Kidney (tissue), 22 donors: ENCODE data around the gene KRTAP19-1. TPM values are rescaled to one million over a fixed set of nuclear protein-coding genes. Genes with fewer than 3 reads are reported as not detected.
"Not testable (repeated sequence)": the region's sequence is repeated elsewhere in the genome, so short reads cannot be mapped to it uniquely, and the experiment has no call there.

Source experiments
- DNase-seq, 5 donors: peaks; one replicate each; pipeline ENCODE4 v3.0.0-alpha.2; 2013 to 2020
- FAIRE-seq: peaks from 2 replicates; lab custom pipeline; 2012; peaks lifted over from hg19 to GRCh38; lab: Jason Lieb, UNC
- H3K27ac ChIP-seq, 2 donors: one replicate each; pipeline ENCODE4 v1.7.0; 2013; ENCODE audit warnings: low read depth in 2 of 2, low read length in 2 of 2, inconsistent platforms in 1 of 2
- H3K27me3 ChIP-seq: one replicate; pipeline ENCODE4 v1.7.1; 2013; ENCODE audit warnings: low read length, inconsistent platforms; ENCODE audit not compliant: control insufficient read depth, insufficient read depth
- H3K36me3 ChIP-seq, 3 donors: one replicate each; pipeline versions ENCODE4 v1.7.0 to v1.7.1; 2013; ENCODE audit warnings: low read length in 3 of 3, control low read depth in 1 of 3, inconsistent platforms in 1 of 3; ENCODE audit not compliant: insufficient read depth in 3 of 3, control insufficient read depth in 2 of 3
- H3K4me1 ChIP-seq, 3 donors: one replicate each; pipeline versions ENCODE4 v1.7.0 to v1.7.1; 2013; ENCODE audit warnings: low read length in 3 of 3, inconsistent platforms in 1 of 3, low read depth in 1 of 3; ENCODE audit not compliant: control insufficient read depth in 2 of 3, insufficient read depth in 2 of 3
- H3K4me3 ChIP-seq, 3 donors: one replicate each; pipeline versions ENCODE4 v1.7.0 to v1.8.1; 2013; ENCODE audit warnings: low read length in 3 of 3, control low read depth in 1 of 3, inconsistent platforms in 1 of 3
- H3K9ac ChIP-seq, 3 donors: one replicate each; pipeline versions ENCODE4 v1.7.0 to v1.7.1; 2013; ENCODE audit warnings: low read length in 3 of 3, control low read depth in 1 of 3, inconsistent platforms in 1 of 3
- H3K9me3 ChIP-seq, 3 donors: one replicate each; pipeline versions ENCODE4 v1.7.0 to v1.7.1; 2013; ENCODE audit warnings: low read length in 3 of 3, control low read depth in 1 of 3, inconsistent platforms in 1 of 3; ENCODE audit not compliant: control insufficient read depth in 2 of 3, insufficient read depth in 1 of 3
- intact Hi-C: fragments of 100-400 bp; cut with DNase I; formaldehyde crosslinking; loops from one replicate; pipeline ENCODE4 v1.11.1; 2022
- long read RNA-seq, 10 donors: library from polyadenylated mRNA in 1 of 10; unstranded in 1 of 10; transcript quantifications; one replicate each; pipeline ENCODE4 v2.0.0 and lab custom pipeline, GENCODE V29; 2021 to 2026
- polyA plus RNA-seq: library from polyadenylated mRNA; stranded (reverse); fragments of 350-450 nt; fragmentation: Illumina TruSeq; extraction: RNeasy Lipid Tissue Mini Kit (QIAGEN cat#74804); gene quantifications from one replicate; pipeline ENCODE4 v1.2.3, GENCODE V29; 2014; ENCODE audit warnings: low read depth, low replicate concordance; ENCODE audit not compliant: insufficient read depth
- total RNA-seq: library from RNA; stranded (reverse); fragmentation: NEBNext Ultra II Directional; extraction: Animal tissue kit (Norgen Biotek cat#: 25700); gene quantifications from one replicate; pipeline ENCODE4 v1.2.1, GENCODE V29; 2021
- TF ChIP-seq, protein P1 (sequence below): IDR thresholded peaks from 3 replicates; pipeline ENCODE4 v1.5.1; 2012; ENCODE audit warnings: mild to moderate bottlenecking, moderate library complexity, borderline replicate concordance; ENCODE audit not compliant: insufficient read depth; ENCODE audit errors: extremely low read depth
- donor health status: control.
- donor health status: control.
- donor health status: control.
- donor health status: control.
- donor health status: control.
- donor health status: DM: yes; HTN: yes; CAD: no.
- donor health status: Normal renal cell carcinoma (clear cell type).

The KRTAP19-1 gene
- total RNA-seq (not detected), polyA plus RNA-seq (not detected)
- long read RNA-seq, donor 1 = 0 reads
- long read RNA-seq, donor 2 = 0 reads
- long read RNA-seq, donor 3 = 0 reads
- long read RNA-seq, donor 4 = 0 reads
- long read RNA-seq, donor 5 = 0 reads
- long read RNA-seq, donor 6 = 0 reads
- long read RNA-seq, donor 7 = 0 reads
- long read RNA-seq, donor 8 = 0 reads
- long read RNA-seq, donor 9 = 0 reads
- long read RNA-seq, donor 10 = 0 reads

DNA sequence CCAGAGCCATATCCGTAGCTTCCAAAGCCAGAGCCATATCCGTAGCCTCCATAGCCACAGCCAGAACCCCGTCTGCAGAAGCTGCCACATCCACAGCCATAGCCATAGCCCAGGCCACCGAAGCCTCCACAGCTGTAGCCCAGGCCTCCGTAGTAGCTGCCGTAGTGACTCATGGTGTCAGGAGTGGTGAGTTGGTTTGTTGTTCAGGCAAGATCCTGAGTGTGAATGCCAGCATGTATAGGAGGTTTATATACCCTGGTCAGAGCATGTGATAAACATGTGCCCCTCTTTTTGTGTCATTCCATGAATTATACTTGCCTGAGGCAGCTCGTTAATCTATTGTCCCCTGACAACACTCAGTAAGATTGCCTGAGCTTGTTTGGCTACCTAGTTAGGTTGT is at the start of gene KRTAP19-1:
KRTAP19-1 (minus strand) TSS at position 223 of the 400 bp plus-strand sequence; CDS start at position 173, 50 bp downstream.
- H3K9me3 ChIP-seq = no peaks in the 10 kb centered on the region
- no peak for FAIRE-seq
- H3K27ac ChIP-seq = no peak within 1 kb of the TSS
- H3K36me3 ChIP-seq = no peaks in the 10 kb centered on the region
- no peak within 1 kb of the TSS for H3K9ac ChIP-seq
- no peaks in the 10 kb centered on the region for H3K27me3 ChIP-seq
- H3K4me3 ChIP-seq = no peak within 1 kb of the TSS
- intact Hi-C loops = no loop called here
- DNase-seq = no peak
- TF ChIP-seq, protein P1, sequence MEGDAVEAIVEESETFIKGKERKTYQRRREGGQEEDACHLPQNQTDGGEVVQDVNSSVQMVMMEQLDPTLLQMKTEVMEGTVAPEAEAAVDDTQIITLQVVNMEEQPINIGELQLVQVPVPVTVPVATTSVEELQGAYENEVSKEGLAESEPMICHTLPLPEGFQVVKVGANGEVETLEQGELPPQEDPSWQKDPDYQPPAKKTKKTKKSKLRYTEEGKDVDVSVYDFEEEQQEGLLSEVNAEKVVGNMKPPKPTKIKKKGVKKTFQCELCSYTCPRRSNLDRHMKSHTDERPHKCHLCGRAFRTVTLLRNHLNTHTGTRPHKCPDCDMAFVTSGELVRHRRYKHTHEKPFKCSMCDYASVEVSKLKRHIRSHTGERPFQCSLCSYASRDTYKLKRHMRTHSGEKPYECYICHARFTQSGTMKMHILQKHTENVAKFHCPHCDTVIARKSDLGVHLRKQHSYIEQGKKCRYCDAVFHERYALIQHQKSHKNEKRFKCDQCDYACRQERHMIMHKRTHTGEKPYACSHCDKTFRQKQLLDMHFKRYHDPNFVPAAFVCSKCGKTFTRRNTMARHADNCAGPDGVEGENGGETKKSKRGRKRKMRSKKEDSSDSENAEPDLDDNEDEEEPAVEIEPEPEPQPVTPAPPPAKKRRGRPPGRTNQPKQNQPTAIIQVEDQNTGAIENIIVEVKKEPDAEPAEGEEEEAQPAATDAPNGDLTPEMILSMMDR = no peak
- no peaks in the 10 kb centered on the region for H3K4me1 ChIP-seq

DNA sequence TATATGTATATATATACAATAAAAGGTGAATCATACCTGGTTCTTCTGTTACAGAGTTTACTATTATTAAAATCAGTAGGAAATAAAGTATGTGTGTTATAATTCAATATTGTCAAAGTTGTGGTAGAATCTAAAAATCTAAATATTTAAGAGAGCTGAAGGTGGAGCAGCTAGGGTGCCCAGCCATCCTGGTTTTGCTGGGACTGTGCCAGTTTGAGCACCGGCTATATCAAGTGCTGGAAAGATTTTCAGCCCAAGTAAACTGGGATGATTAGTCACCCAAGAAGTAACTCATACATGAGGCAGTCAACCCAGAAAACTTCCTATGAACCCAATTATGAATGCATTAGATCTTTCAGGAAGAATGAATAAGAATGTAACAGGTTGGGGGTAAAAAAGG is 38.7 kb upstream of the KRTAP19-1 start:
- Histone ChIP-seq H3K36me3 (no peaks in the 10 kb centered on the region), H3K4me3 (no peak overlapping the region), H3K9me3 (no peaks in the 10 kb centered on the region), H3K27me3 (no peaks in the 10 kb centered on the region), H3K9ac (no peak overlapping the region), H3K4me1 (no peaks in the 10 kb centered on the region), H3K27ac (no peak overlapping the region)
- intact Hi-C loops = no loop called here
- TF ChIP-seq, protein P1 = no peak
- FAIRE-seq (no peak), DNase-seq (peak in 2 of 5 donors; percentile 1 to 4)

DNA sequence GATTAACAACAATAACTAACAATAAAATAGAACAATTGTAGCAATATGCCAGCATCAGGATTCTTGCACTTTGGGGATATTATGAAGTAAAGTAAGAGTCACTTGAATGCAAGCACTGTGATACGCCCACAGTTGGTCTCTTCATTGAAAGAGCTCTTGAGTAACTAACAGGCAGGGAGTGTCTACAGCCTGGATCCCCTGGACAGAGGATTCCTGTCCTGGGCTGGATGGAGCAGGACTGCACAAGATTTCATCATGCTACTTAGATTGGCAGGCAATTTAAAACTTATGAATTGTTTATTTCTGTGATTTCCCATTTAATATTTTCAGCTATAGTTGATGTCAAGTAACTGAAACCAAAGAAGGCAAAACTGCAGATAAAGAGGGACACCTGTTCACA is 35.5 kb upstream of the KRTAP19-1 start:
- Histone ChIP-seq H3K27ac (no peak overlapping the region), H3K27me3 (no peaks in the 10 kb centered on the region), H3K36me3 (no peaks in the 10 kb centered on the region), H3K9ac (no peak overlapping the region), H3K4me1 (no peaks in the 10 kb centered on the region), H3K4me3 (no peak overlapping the region), H3K9me3 (no peaks in the 10 kb centered on the region)
- intact Hi-C loops = no loop called here
- no peak for FAIRE-seq
- no peak for DNase-seq
- TF ChIP-seq, protein P1 = no peak

DNA sequence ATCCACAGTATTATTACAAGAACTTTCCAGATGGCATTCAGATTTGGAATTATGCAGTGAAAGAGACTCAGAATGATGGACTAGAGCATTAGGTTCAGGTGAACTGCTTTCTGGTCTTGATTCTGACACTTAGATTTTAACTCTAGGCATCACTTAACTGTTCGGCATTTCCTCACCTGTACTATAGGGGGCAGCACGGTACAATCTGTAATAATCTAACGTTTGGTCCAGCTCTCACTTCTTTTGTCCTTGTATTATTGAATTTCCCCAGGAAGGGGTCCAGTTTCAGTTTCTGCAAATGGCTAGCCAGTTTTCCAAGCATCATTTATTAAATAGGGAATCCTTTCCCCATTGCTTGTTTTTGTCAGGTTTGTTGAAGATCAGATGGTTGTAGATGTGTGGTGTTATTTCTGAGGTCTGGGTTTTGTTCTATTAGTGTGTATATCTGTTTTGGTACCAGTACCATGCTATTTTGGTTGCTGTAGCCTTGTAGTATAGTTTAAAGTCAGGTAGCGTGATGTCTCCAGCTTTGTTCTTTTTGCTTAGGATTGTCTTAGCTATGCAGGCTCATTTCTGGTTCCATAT is 25.5 kb upstream of the KRTAP19-1 start:
- H3K27ac ChIP-seq, H3K9me3 ChIP-seq, H3K9ac ChIP-seq, H3K36me3 ChIP-seq, H3K4me1 ChIP-seq, FAIRE-seq, H3K4me3 ChIP-seq, H3K27me3 ChIP-seq, intact Hi-C loops: not testable (repeated sequence)
- peak in 1 of 5 donors; percentile 5 for DNase-seq
